Raji (cell line): ENCODE measurements around the gene DELE1.

ENCODE experiments used
- POLR2A ChIP-seq: IDR thresholded peaks from 2 replicates; pipeline ENCODE4 v1.6.1; 2011; ENCODE audit warnings: low read depth, low read length, control low read depth; ENCODE audit not compliant: insufficient read depth

DELE1 gene

DNA sequence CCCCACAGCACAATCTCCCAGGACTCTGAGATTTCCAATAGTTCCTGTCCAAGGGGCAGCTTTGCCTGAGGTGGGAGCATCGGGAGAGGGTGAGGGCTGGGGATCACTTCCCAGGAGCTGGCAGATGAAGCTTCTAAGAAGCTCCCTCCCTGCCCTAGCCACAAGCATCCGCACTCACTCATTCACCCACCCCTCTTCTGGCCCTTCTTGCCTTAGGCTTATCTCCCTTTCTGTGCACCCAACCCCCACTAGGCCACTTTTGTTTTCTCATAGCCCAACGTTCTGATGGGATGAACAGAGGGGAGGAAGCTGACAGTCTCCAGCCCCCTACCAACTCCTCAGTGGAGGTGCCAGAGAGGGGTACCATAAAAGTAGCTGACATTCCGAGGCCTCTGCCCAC, 41.8 kb upstream of the DELE1 start:
- TF ChIP-seq POLR2A: no peak

GRCh38 chr5:141882594-141883183, 41.0 kb upstream of the DELE1 start:
- no peak for TF ChIP-seq POLR2A

GRCh38 chr5:141883184-141883891, 40.3 kb upstream of the DELE1 start:
- no peak for TF ChIP-seq POLR2A

- TF ChIP-seq POLR2A: no peak
These were observed 39.8 kb upstream of the DELE1 start for GRCh38 chr5:141883892-141884318.

DNA sequence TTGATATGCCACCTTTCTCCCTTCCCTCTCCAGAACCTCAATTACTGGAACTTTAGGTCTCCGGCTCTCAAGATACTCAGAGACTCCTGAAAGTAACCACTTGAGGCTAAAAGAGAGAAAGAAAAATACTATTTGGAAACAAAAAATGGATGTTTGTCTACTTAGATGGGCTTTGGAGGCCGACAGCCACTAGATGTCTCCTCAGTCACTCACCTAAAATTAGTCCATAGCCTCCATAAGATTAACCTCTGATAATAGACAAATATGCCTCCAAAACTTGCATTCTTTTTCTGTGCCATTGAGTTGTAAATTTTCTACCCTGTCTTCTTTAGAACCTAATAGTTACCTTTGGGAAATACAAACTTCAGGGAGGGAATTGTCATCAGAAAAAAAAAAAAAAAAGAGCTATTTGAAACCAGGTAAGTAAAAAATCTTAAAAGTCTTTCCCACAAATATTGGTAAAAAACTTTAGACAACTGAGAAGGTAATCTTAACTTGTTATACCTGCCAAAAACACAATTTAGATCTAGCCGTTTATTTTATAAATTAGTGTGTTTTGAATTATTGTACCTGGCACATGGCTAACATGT, 34.3 kb upstream of the DELE1 start:
- TF ChIP-seq POLR2A: no peak

GRCh38 chr5:141897425-141897824, 26.2 kb upstream of the DELE1 start:
- no peak for TF ChIP-seq POLR2A

DNA sequence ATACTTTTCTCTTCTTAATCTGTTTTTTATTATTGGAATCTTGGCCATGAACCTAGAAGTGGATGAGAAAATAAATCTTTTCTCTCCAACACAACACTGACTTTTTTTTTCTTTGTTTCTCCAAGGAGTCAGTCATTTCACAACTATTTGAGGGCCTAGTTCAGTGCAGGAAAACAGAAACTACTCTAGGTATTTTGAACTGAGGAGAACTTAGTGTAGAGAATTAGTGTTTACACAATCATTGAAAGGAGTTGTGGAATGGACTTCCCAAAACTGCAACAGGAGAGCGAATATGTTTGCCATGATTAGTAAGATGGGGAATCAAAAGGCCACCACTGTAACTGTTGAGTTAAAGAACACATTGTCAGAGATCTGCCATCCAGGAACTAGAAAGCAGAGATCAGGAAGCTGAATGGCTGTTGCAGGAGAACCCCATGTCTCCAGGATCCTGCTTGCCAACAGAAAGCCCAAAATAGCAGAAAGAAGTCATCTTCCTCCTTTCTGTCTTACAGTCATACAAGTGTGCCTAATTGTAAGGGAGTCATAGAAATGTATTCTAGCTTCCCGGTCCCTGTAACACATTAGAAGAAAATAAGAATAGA, 25.1 kb upstream of the DELE1 start:
- no peak for TF ChIP-seq POLR2A

GRCh38 chr5:141902015-141902814, 21.5 kb upstream of the DELE1 start:
- no peak for TF ChIP-seq POLR2A

DNA sequence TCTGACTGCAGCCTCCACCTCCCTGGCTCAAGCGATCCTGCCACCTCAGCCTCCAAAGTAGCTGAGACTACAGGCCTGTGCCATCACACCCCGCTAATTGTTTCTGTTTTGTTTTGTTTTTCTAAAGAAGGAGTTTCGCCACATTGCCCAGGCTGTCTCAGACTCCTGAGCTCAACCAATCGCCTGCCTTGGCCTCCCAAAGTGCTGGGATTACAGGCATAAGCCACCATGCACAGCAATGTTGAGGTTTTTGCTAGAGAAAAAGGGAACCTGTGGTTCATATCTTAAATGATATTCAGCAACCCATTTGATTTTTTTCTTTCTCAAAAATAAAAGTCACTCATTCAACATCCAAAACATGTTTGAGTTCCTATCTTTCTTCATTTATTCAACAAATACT, 20.4 kb upstream of the DELE1 start:
- TF ChIP-seq POLR2A: no peak

DNA sequence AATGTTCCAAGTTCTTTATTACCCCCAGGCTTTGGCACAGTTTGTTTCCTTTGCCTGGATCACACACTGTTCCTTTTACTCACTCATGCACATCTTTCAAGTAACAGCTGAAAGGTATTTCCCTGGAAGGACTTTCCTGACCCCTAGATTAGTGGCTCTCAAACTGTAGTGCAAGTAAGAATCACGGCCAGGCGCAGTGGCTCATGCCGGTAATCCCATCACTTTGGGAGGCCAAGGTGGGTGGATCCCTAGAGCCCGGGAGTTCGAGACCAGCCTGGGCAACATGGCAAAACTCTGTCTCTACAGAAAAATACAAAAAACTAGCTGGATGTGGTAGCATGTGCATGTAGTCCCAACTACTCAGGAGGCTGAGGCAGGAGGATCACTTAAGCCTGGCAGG, 19.1 kb upstream of the DELE1 start:
- TF ChIP-seq POLR2A: no peak

GRCh38 chr5:141906517-141906916, 17.2 kb upstream of the DELE1 start:
- no peak for TF ChIP-seq POLR2A

DNA sequence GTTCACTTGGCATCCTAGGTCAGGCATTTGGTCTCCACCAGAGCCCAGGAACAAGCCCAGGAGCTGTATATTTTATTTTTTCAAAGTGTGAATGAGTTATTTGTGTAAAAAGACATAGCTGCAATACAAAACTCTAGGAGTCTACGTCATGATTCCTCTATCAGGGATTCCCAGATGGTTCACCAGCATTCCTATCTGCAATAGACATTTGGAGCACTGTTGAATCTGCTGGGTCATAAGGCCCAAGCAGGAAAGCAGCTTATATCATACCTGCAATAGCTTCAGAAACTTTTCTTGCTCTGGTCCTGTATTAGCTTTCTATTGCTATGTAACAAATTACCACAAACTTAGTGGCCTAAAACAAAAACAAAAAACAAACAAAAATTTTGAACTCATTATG, 16.7 kb upstream of the DELE1 start:
- TF ChIP-seq POLR2A: no peak

DNA sequence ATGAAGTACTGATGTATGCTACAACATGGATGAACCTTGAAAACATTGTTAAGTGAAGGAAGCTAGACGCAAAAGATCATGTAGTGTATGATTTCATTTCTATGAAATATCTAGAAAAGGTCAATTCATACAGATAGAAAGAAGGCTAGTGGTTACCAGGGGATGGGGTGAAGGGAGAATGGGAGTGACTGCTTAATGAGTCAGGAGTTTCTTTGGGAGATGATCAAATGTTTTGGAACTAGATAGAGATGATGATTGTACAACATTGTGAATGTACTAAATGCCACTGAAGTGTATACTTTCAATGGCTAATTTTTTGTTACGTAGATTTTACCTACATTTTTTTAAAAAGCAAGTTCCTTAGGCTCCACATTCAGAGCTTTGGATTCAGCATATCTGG, 14.9 kb upstream of the DELE1 start:
- TF ChIP-seq POLR2A: no peak

DNA sequence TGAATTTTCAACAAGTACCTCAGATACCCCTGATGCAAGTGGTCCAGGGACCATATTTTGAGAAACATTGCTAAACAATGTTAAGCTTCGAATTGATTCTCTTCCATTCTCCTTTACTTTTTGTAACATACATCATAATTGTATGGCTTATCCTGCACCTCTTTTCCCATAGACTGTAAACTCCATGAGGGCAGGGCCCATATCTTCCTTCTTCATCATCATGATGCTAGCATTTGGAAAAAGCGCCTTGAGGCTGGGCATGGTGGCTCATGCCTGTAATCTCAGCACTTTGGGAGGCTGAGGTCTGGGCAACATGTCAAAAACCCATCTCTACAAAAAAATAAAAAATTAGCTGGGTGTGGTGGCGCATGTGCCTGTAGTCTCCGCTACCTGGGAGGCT, 14.5 kb upstream of the DELE1 start:
- TF ChIP-seq POLR2A: no peak

- no peak for TF ChIP-seq POLR2A
These were observed 13.4 kb upstream of the DELE1 start for GRCh38 chr5:141910271-141910673.

DNA sequence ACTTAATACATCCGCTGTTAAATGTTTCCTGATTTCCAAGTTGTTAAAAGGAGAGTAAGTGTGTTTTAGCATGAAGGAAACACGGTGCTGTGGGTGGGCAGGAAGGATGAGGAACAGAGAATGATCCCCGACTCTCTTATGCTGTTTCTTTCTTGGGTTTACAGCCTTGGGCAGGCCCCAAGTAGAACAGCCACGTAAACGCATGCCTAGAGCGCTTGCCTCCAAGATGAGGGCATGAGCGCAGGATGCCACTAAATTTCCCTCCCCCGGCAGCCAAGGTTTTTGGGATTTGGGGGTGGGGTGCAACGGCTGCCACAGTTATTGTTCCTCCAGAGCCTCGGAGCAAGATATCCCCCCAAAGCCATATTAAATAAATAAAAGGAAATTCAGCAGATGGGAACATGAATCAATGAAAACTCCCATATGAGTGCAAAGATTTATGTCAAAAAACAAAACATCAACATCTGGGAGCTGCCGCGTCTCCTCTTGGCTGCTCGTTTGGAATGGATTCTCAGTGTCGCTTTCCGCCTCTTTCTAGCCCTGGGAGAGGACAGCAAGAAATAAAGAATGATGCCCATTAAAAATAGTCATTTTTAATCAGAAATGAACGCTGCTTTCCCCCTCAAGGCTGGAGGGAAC, 10.0 kb upstream of the DELE1 start:
- no peak for TF ChIP-seq POLR2A
